ENCODE results near the gene SLC41A1.
"Not testable (repeated sequence)": the region's sequence is repeated elsewhere in the genome, so short reads cannot be mapped to it uniquely, and the experiment has no call there.

SLC41A1 gene

DNA sequence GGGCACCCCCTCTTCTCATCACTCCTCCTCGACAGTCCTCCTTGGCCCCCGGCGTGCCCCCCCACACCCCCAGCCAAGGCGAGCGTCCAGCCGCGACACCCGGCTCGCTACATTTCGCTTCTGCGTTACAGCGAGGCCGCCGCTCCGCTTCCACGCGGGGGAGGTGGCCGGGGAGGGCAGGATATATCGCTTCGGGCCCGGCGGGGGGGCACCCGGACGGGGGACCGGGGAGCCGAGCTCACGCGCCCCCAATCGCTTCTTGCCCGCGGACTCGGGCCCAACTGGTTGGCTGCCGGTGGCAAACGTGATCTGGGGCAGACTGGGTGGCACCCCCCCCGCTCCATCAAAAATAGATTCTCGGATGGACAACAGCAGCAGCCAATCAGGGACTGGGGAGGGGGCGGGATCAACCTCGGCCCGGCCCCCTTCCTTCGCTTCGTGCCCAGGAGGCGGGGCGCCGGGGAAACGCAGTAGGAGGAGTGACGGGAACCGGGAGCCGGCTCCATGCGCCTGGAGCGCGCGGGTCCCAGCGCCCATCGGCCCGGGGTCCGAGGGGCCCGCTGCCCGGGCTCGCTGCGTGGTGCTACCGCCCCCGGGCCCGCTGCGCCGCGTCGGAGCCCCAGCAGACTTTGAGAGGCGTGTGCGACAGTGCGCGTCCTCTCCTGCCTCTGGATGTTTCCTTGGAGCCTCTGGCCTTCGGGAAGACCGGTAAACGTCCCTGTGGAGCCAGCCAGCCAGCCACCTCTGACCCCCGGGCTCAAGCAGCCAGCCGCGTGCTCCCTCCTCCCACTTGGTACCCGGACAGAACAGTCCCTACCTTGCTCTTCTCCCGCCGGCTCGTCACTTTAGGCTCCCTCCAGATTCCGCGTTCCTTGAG lies at the start of gene SLC41A1:
SLC41A1 (minus strand) TSS at position 321 of the 877 bp plus-strand sequence. CDS start 2,757 bp downstream, outside the sequence.
- Mint-ChIP-seq H3K36me3 (peaks cover 8% of the 10 kb centered on the region), H3K9me3 (no peaks in the 10 kb centered on the region), H3K4me3 (peak within 1 kb of the TSS; percentile 91), H3K4me1 (peaks cover 36% of the 10 kb centered on the region), H3K27ac (peak within 1 kb of the TSS; percentile 90), H3K27me3 (no peaks in the 10 kb centered on the region)
- ATAC-seq (ENCODE audit: low read depth) = peak; percentile 94
- DNase-seq (ENCODE audit: low spot score in 2 of 2) = peak; percentile 80 to 82

DNA sequence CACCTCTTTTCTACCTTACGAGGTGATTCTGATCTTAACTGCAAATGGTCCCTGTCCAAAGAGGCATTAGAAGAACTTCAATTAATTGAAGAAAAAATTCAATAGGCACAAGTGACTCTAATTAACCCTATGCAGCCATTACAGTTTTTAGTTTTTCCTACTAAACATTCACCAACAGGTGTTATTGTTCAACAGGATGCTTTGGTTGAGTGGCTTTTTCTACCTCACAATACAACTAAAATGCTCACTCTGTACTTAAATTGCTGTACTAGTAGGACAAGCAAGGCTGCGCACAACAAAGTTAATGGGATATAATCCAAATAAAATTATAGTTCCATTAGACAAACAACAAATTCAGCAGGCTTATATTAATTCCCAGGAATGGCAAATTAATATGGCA lies 48.5 kb upstream of the SLC41A1 start:
- no peaks in the 10 kb centered on the region for H3K36me3 Mint-ChIP-seq
- ATAC-seq (ENCODE audit: low read depth) = no peak
- no peak for DNase-seq (ENCODE audit: low spot score in 2 of 2)
- H3K27me3 Mint-ChIP-seq = no peaks in the 10 kb centered on the region
- H3K4me3 Mint-ChIP-seq = no peak overlapping the region
- H3K4me1 Mint-ChIP-seq = peaks cover 14% of the 10 kb centered on the region
- H3K27ac Mint-ChIP-seq = no peak overlapping the region
- H3K9me3 Mint-ChIP-seq = peaks cover 4% of the 10 kb centered on the region

DNA sequence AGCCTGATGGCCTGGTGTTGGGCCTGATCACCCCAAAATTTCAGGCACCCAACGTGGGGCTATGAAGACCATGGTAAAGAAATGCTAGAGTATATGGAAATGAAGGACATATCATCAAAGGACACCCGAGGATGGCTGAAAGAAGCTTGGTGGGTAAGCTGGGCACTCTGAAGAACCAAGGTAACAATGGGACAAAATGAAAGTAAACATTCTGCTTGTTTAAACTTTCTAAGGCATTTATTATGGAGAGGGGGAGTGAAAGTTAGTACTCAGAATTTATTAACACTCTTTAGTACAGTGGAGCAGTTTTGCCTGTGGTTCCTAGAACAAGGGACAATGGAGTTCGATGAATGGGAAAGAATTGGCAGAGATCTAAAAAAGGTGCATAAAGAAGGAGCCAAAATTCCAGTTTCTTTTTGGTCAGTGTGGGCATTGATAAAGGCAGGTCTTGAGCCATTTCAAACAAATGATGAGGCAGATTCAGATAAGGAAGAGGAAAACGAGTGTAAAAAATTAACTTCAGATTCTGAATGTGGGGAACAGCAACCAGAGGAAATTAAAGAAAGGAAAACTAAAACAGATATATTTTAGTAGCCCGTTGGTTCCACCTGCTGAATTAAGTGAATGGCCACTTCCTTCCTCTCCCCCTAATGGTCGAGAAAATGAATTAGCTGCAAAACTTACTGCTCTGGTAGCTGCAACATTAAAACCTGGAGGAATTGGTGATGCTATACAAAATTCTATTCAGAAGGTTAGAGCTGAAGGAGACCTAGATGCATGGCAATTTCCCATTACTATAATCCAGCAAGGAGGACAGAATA lies 45.4 kb upstream of the SLC41A1 start:
- Mint-ChIP-seq H3K27me3 (no peaks in the 10 kb centered on the region), H3K36me3 (peaks cover 2% of the 10 kb centered on the region), H3K9me3 (peaks cover 12% of the 10 kb centered on the region), H3K4me1 (peaks cover 14% of the 10 kb centered on the region), H3K4me3 (peak overlapping the region; percentile 50), H3K27ac (peak overlapping the region; percentile 64)
- DNase-seq (ENCODE audit: low spot score in 2 of 2) (no peak), ATAC-seq (ENCODE audit: low read depth) (no peak)

DNA sequence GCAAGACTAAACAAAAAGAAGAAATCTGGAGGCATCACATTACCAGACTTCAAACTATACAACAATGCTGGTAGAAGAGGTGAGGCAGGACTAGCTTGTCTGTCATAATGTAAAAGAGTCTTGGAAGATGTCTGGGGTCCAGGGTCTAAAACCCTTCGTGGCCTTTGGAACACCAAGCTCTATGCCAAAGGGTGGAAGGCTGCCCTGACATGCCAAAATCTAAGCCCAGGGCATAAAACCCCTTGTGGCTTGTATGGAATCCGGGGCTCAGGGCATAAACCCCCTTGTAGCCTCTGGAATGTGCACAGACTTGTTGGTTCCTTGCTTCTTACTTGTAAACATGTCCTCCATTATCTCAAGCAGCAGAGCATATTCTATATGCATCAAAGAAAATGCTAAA lies 44.5 kb upstream of the SLC41A1 start:
- ATAC-seq (ENCODE audit: low read depth); DNase-seq (ENCODE audit: low spot score in 2 of 2); H3K36me3 Mint-ChIP-seq; H3K27me3 Mint-ChIP-seq; H3K27ac Mint-ChIP-seq; H3K4me3 Mint-ChIP-seq: not testable (repeated sequence)
- H3K9me3 Mint-ChIP-seq = peaks cover 12% of the 10 kb centered on the region
- peaks cover 14% of the 10 kb centered on the region for H3K4me1 Mint-ChIP-seq

DNA sequence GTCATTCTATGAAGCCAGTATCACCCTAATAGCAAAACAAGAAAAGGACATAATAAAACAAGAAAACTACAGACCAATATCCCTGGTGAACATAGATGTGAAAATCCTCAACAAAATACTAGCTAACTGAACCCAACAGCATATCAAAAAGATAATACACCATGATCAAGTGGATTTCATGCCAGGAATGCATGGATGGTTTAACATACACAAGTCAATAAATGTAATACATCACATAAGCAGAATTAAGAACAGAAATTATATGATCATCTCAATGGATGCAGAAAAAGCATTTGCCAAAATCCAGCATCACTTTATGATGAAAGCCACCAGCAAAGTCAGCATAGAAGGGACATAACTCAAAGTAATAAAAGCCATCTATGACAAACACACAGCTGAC lies 43.4 kb upstream of the SLC41A1 start:
- H3K27ac Mint-ChIP-seq = no peak overlapping the region
- H3K4me3 Mint-ChIP-seq = no peak overlapping the region
- peaks cover 14% of the 10 kb centered on the region for H3K4me1 Mint-ChIP-seq

DNA sequence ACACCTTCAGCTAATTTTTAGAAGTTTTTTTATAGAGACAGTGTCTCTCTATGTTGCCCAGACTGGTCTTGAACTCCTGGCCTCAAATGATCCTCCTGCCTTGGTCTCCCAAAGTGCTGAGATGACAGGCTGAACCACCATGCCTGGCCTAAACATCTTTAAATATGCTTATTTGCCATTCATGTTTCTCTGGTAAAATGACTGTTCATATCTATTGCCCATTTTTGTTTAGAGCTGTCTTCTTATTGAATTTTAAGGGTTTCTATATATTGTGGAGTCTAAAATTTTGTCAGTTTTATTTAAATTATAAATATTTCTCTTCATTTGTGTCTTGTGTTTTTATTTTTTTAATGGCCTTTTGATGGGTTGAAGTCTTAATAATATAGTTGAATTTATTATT lies 40.0 kb upstream of the SLC41A1 start:
- DNase-seq (ENCODE audit: low spot score in 2 of 2) = no peak
- ATAC-seq (ENCODE audit: low read depth) = no peak
- H3K36me3 Mint-ChIP-seq = peaks cover 4% of the 10 kb centered on the region
- H3K9me3 Mint-ChIP-seq = peaks cover 13% of the 10 kb centered on the region
- H3K27me3 Mint-ChIP-seq = peaks cover 2% of the 10 kb centered on the region
- no peak overlapping the region for H3K27ac Mint-ChIP-seq
- H3K4me3 Mint-ChIP-seq = no peak overlapping the region
- H3K4me1 Mint-ChIP-seq = peaks cover 4% of the 10 kb centered on the region

More for the DNA sequence above, 43.4 kb upstream of the SLC41A1 start:
- Mint-ChIP-seq H3K27me3 (peaks cover 2% of the 10 kb centered on the region), H3K36me3 (peaks cover 4% of the 10 kb centered on the region), H3K9me3 (peaks cover 13% of the 10 kb centered on the region)
- ATAC-seq (ENCODE audit: low read depth) = no peak
- no peak for DNase-seq (ENCODE audit: low spot score in 2 of 2)

DNA sequence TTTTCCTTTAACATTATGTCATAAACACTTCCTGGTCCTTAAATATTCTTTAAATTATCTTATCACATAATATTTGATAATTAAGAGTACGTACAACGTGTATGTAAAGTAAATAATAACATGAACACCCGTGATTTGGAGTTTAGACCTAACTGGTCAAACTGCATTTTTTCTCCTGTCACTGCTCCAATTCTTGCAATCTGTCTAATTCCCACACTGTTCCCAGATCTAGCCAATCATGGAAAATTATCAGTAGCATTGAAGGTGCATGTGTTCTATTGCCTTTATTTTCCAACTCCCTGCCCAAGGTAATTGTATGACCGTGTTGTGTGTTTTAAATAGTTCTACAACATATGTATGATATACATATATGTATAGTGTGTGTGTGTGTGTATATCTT lies 39.0 kb upstream of the SLC41A1 start:
- H3K27ac Mint-ChIP-seq = no peak overlapping the region

DNA sequence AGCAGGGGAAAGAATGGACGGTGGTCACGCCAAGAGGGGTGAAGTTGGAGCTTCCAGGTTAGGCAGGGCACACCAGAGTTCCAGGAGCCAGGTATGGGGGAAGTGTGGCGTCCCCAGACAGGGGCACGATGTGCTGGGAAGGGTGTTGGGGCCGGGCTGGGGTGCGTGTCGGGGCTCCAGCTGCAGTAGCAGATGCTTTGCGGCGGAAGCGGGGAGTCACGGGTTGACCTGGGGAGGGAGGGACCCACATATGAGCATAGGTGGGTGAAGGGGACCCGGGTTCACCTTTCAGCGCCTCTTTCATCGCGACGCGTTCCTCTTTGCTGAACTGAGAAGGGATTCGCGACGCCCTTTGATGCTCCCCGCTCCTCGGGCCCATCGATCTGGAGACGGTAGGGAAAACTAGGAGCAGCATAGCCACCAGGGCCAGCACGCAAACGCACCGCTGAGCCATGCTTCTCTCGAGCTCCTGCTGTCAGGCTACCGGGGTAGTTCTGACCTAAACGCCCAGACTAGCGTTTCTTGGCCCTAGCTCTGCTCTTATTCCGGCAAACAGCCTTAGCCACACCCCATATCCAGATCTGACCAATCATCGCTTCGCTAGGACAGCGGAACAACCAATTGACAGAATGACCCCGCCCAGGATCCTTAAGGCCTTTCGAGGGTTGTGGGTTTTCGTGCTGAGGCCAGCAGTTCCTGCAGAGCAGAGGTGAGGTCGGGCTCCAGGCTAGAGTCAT lies 36.8 kb upstream of the SLC41A1 start, which contains the start of gene PM20D1:
PM20D1 (minus strand) TSS at position 514 of the 737 bp plus-strand sequence; CDS start at position 454, 60 bp downstream.
- Mint-ChIP-seq H3K36me3 (peaks cover 3% of the 10 kb centered on the region), H3K27ac (peak within 1 kb of the TSS; percentile 56), H3K4me3 (peak within 1 kb of the TSS; percentile 88), H3K27me3 (peaks cover 2% of the 10 kb centered on the region), H3K9me3 (peaks cover 2% of the 10 kb centered on the region), H3K4me1 (no peaks in the 10 kb centered on the region)
- ATAC-seq (ENCODE audit: low read depth) (peak; percentile 95), DNase-seq (ENCODE audit: low spot score in 2 of 2) (peak; percentile 52 to 68)

More for the DNA sequence above, 39.0 kb upstream of the SLC41A1 start:
- no peak for DNase-seq (ENCODE audit: low spot score in 2 of 2)
- Mint-ChIP-seq H3K36me3 (peaks cover 4% of the 10 kb centered on the region), H3K4me1 (no peaks in the 10 kb centered on the region), H3K9me3 (peaks cover 13% of the 10 kb centered on the region), H3K4me3 (no peak overlapping the region), H3K27me3 (peaks cover 2% of the 10 kb centered on the region)
- ATAC-seq (ENCODE audit: low read depth) = no peak

DNA sequence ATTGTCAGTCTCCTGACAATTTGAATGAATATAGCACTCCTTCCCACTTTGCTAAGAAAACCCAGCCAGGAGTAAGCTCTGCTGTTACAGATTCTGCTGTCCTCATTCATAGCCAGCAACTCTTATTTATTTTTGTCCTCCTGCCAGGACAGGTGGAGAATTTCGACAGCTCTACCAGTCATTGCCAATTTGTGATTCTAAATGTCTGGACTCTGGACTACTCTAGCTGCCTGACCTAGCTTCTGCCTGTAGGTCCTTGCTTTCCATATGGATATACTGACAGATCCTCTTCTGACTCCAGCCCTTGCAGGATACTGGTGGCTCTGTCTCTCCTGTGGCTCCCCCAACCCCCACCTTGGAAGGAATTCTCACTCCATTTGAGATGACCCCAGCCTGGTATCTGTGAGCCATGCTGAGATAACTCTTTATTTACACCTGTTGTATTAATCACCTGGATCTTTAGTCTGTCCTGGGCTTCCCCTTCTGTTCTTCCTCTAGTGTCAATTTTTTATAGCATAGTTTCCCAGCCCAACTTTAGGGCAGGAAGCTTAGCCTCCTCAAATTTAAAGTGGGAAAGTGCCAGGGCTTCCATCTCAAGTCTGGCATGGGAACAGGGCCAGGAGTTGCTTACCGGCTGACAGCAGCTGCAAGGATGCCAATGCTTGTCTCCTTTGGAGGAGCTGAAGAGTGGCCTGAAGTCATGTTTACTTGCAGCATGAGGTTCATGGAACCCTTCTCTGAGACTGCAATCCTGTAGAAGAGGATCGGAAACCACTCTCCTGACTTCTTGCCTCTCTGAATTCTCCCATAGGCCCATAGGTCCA lies 30.2 kb upstream of the SLC41A1 start:
- H3K36me3 Mint-ChIP-seq = peaks cover 4% of the 10 kb centered on the region
- no peaks in the 10 kb centered on the region for H3K4me1 Mint-ChIP-seq
- DNase-seq (ENCODE audit: low spot score in 2 of 2) (no peak), ATAC-seq (ENCODE audit: low read depth) (no peak)
- no peaks in the 10 kb centered on the region for H3K9me3 Mint-ChIP-seq
- no peak overlapping the region for H3K27ac Mint-ChIP-seq
- H3K4me3 Mint-ChIP-seq = no peak overlapping the region
- no peaks in the 10 kb centered on the region for H3K27me3 Mint-ChIP-seq

DNA sequence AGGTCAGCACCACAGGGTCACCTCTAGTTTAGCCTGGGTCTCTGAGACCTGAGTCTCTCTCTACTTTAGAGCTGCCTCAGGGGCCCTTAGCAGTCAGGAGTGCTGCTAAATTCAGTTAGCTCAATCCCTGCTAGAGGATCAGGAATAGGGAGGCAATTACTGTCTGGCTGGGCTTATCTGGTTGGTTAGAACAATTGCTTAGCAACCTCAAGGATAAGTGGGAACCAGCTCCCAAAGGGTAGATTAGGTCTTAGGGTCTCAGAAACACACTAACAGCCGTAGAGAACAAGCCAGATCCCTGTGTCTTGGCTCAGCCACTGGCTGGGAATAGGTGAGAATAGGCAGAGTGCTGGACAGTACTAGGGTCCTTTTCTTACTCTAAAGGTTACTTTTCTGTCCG lies 29.2 kb upstream of the SLC41A1 start:
- Mint-ChIP-seq H3K27me3 (no peaks in the 10 kb centered on the region), H3K9me3 (no peaks in the 10 kb centered on the region), H3K27ac (no peak overlapping the region), H3K36me3 (peaks cover 4% of the 10 kb centered on the region), H3K4me1 (no peaks in the 10 kb centered on the region), H3K4me3 (no peak overlapping the region)
- ATAC-seq (ENCODE audit: low read depth) (no peak), DNase-seq (ENCODE audit: low spot score in 2 of 2) (no peak)

DNA sequence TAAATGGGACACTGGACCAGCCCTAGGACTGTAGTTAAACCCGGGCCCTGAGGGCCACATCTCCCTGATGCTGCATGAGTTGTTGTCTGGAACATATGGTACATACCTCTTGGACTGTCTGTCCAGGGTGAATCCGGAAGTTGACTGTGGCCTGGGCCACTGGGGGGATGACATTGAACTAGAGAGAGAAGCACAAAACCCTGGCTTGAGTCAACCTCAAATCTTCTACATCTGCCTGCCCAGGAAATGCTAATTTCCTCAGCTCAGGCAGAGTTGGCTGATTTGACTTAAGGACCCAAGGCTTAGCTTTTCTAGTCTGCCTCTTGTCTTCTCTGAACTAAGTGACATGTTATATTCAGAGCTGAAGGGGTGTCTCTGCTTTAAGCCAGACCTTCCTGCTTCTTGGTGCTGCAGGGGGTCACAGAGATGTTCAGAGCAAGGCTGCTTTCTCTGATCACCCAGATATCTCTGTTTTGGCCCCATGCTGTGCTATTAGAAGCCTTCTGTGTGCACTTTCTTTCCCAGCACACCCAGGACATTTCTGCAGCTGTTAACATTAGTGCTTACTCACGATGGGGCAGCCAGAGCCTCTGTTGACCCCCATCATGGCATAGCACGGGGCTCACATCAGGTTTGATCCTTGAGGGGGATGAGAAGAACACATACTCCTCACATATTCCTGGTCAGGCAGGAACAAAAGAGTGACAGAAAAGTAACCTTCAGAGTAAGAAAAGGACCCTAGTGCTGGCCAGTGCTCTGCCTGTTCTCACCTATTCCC lies 27.3 kb upstream of the SLC41A1 start:
- no peak overlapping the region for H3K4me3 Mint-ChIP-seq
- ATAC-seq (ENCODE audit: low read depth) (no peak), DNase-seq (ENCODE audit: low spot score in 2 of 2) (no peak)
- H3K27me3 Mint-ChIP-seq = no peaks in the 10 kb centered on the region
- peaks cover 4% of the 10 kb centered on the region for H3K36me3 Mint-ChIP-seq
- H3K4me1 Mint-ChIP-seq = no peaks in the 10 kb centered on the region
- no peak overlapping the region for H3K27ac Mint-ChIP-seq
- no peaks in the 10 kb centered on the region for H3K9me3 Mint-ChIP-seq

DNA sequence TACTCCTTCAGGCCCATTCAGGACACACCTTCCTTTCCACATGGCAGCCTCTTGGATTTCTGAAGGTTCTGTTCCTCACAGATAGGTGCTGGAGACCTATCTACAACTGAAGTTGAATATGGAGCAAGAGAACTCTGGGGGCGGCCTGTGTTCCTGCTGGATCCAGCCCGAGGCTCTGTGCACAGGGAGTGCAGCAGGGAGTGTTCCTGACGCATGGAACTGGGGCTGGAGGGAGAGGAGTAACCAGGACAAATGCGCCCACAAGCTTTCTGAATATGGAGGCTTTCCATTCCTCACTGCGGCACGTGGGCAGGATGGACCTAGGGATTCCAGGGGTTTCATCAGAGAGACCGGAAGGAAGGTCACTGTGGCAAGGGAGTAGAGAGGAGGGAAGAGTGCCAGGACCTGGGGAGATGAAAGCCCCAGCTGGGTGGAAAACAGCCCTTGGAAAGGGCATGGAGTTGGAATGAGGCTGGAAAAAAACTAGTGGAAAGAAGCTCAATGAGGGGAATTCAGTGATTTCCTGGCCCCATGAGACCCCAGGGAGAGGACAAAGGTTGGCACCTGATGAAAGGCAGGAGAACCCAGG lies 24.5 kb upstream of the SLC41A1 start:
- no peak for DNase-seq (ENCODE audit: low spot score in 2 of 2)
- no peak for ATAC-seq (ENCODE audit: low read depth)
- Mint-ChIP-seq H3K4me1 (no peaks in the 10 kb centered on the region), H3K27ac (no peak overlapping the region), H3K4me3 (no peak overlapping the region), H3K27me3 (no peaks in the 10 kb centered on the region), H3K9me3 (no peaks in the 10 kb centered on the region), H3K36me3 (no peaks in the 10 kb centered on the region)
